Vagina (tissue), 2 donors: ENCODE data around the gene SUPT3H.

Experiments used
- POLR2A ChIP-seq, 2 donors: fragments of 450-650 bp; IDR thresholded peaks; one replicate each; pipeline ENCODE4 v1.6.1; 2017; ENCODE audit warnings: antibody characterized with exemption in 2 of 2, mild to moderate bottlenecking in 2 of 2, moderate library complexity in 2 of 2
- POLR2AphosphoS5 ChIP-seq, 2 donors: sonication (generic); formaldehyde crosslinking; IDR thresholded peaks; one replicate each; pipeline ENCODE4 v1.9.0; 2017; ENCODE audit warnings: antibody characterized with exemption in 2 of 2, mild to moderate bottlenecking in 2 of 2, low read depth in 1 of 2; ENCODE audit not compliant: insufficient read depth in 1 of 2
- TF ChIP-seq, protein P1 (sequence below), 3 experiments: fragments of 450-650 bp in 2 of 3; fragments of 200-600 bp in 1 of 3; sonication (generic) in 1 of 3; IDR thresholded peaks; one replicate each; pipeline ENCODE4 v1.5.1; 2017 to 2019; ENCODE audit warnings: antibody characterized with exemption in 3 of 3, mild to moderate bottlenecking in 2 of 3, moderate library complexity in 2 of 3

DNA sequence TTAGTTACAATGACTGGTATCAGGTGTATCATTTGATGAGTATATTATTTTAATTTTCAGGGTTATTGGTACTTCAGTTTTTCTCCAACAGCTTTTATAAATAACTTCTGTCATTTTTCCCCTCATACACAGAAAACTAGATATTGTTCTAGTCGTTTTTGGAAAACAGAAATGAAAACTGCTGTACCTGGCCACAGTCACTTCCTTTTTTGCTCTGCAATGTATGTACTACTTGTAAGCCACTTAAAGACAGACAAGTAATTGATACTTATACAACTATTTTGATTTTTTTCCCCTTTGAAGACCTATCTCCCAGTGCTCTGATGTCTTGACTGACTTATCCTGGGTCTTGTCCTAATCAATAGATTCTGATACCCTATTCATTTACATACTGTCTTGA, 268.2 kb downstream of the SUPT3H start:
- TF ChIP-seq POLR2A (IDR thresholded peaks at IDR 0.05) (no peak), POLR2AphosphoS5 (IDR thresholded peaks at IDR 0.05; ENCODE audit: insufficient read depth in 1 of 2, low read depth in 1 of 2) (no peak)
- TF ChIP-seq, protein P1, sequence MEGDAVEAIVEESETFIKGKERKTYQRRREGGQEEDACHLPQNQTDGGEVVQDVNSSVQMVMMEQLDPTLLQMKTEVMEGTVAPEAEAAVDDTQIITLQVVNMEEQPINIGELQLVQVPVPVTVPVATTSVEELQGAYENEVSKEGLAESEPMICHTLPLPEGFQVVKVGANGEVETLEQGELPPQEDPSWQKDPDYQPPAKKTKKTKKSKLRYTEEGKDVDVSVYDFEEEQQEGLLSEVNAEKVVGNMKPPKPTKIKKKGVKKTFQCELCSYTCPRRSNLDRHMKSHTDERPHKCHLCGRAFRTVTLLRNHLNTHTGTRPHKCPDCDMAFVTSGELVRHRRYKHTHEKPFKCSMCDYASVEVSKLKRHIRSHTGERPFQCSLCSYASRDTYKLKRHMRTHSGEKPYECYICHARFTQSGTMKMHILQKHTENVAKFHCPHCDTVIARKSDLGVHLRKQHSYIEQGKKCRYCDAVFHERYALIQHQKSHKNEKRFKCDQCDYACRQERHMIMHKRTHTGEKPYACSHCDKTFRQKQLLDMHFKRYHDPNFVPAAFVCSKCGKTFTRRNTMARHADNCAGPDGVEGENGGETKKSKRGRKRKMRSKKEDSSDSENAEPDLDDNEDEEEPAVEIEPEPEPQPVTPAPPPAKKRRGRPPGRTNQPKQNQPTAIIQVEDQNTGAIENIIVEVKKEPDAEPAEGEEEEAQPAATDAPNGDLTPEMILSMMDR (IDR thresholded peaks at IDR 0.05), result no peak
